HG03135 (cell line): ENCODE data around the gene AXIN1.
A peak's percentile ranks its signal among the peaks of the same experiment; 100 is the strongest.
"Not testable (repeated sequence)": the region's sequence is repeated elsewhere in the genome, so short reads cannot be mapped to it uniquely, and the experiment has no call there.

ENCODE experiments used
- ATAC-seq: cut with Tn5 transposase; IDR thresholded peaks from one replicate; pipeline ENCODE4 v1.9.1; 2021; ENCODE audit warnings: mild to moderate bottlenecking, moderate library complexity; ENCODE audit not compliant: unreplicated experiment

Gene AXIN1

DNA sequence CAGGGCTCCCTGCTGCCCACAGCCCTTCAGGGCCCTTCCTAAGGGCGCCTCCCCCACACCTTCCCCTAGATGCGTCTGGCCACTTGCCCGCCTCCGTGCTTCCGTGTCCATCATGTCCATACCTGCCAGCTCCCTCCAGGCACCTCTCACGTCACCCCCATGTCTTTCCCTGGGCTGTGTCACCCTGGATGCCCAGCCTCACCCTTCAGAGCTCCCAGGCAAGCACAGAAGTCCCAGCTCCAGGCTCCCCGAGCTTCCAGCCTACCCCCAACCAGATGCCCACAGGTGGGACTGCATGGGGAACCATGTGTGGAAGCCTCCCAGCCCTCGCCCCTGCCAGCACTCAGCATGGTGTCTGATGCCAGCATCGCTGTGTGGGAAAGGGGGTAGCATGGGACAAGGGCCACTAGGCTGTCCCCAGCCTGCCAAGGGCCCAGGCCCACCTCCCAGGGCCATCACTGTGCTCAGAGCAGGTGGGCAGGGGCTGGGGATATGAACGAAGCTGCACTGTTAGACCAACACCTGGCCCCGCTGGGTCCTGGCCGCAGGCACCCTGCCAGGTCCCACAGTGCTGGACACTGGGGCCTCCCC is 1.9 kb upstream of the AXIN1 start:
- ATAC-seq: no peak

DNA sequence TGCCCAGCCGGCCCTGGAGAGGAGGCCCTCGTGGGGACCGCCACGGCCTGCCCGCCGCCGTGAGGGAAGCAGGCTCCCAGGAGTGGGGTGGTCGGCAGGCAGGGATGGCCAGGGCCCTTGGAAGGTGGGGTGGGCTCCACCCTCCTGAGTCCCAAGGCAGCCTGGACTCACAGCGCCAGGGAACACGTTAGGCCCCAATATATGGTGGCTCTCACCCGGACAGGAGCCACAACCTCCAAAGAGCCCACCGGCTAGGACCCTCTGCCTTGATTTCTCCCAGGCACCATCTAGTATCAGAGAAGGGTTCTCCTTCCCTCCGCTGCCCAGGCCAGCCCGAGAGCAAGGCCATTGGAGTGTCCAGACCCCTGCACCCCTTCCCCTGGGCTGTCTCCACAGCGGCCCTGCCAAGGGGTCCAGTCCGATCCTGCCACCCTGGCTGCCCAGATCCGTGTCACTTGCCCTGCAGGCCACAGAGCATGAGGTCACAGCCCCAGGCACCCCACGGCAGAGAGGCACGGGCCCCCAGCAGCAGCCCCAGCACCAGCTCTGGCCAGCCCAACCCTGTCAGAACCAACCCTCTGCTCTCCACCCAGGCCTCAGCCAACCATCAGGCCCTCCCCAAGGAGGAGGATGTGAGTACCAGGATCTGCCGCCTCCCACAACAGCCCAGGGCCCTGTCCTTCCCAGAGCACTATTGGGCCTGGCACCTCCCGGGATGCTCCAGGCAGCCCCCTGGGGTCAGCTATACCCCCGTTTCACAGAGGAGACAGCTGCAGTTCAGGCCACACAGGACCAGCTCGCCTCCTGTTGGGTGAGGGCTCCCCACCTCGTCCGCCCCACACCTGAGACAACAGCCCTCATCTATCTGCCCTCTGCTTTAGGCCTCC is 1.1 kb upstream of the AXIN1 start:
- ATAC-seq: no peak

DNA sequence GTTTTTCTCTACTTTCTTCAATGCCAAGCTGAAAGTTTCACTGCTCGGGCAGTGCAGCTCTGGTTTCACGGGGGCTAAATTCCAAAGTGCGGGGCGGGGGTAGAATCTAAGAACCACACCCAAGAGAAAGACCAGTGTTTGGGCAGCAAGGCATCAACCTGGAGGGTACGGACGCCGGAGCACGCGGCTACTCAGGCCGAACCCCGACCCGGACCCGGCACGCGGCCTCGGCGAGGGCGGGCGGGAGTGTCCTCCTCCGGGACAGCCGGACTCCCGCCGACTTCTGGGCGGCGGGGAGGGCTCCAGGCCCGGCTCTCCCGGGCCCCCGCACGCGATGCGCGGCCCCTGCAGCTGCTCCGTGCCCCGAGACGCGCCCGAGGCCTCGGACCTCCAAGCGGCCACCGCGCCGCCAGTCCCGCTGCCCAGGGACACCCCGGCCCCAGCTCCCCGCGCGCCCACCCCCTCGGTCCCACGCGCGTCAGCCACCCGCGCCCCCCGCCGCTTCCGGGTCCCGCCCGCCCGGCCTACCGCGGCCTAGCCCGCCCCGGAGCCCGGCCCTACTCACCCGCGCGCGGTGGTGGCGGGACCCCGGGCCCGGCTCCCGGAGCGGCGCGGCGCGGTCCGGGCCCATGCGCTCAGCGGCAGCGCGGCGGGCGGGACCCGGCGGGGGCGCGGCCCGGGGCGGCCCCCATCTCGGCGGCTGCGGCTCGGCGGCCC is 561 bp downstream of the AXIN1 start:
- ATAC-seq: peak; percentile 17

DNA sequence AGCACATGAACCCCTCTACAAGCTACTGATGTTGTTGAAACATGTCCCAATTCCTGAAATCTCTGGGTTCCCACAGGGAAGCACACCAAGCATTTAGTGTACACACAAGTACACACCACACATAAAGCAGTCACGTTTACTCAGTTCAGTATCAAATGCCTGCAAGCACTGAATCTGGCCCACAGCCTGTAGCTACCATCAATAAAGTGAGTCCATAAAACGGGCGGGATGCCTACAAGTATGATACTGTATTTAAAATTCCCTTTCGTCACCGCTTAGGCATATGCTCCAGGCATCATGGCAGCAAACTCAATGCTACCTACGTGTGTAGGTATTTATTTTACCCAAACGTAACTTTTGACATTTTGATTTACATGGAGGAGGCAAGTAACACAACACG is 2.3 kb downstream of the AXIN1 start:
- no peak for ATAC-seq

DNA sequence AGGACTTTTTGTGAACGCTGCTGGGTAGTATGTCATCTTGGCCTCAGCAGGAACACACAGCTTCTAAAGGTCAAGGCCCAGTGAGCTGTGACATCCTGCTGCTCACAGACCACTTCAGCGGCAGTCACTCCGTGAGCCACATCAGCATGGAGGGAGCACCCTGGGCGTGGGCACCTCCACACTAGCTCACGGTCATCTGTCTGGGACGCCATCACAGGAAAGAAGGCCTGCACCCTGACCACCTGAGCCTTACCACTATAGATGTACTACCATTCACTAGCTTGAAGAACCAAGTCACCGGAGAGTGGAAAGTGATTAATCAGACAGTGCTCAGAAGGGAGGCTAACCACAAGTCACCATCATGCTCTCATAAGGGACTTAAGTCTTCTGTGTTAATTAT is 3.3 kb downstream of the AXIN1 start:
- no peak for ATAC-seq

DNA sequence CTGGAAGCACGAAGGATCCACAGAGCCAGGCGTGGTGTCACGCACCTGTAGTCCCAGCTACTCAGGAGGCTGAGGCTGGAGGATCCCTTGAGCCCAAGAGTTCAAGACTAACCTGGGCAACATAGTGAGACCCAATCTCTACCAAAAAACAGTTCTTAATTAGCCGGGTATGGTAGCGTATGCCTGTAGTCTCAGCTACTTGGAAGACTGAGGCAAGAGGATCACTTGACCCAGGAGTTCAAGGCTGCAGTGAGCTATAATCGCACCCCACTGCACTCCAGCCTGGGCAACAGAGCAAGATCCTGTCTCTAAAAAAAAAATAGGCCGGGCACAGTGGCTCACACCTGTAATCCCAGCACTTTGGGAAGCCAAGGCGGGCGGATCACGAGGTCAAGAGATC is 4.0 kb downstream of the AXIN1 start:
- not testable (repeated sequence) for ATAC-seq

DNA sequence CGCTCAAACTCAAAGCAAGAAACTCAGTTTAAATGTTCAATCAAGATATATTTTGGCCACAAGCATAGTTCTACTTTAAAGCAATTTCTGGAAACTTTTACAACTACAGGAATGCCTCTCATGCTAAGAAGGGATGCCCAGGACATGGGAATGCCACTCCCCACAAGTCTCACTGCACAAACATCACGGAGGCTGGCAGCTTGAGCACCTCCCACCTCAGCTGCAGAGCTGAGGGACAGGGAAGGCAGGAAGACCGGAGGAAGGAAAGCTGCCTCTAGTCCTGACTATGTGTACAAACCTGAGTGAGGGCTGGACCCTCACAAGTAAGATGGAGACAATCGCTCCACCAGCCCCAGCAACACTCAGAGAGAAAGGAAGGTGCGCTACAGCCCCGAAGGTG is 5.3 kb downstream of the AXIN1 start:
- ATAC-seq: no peak

DNA sequence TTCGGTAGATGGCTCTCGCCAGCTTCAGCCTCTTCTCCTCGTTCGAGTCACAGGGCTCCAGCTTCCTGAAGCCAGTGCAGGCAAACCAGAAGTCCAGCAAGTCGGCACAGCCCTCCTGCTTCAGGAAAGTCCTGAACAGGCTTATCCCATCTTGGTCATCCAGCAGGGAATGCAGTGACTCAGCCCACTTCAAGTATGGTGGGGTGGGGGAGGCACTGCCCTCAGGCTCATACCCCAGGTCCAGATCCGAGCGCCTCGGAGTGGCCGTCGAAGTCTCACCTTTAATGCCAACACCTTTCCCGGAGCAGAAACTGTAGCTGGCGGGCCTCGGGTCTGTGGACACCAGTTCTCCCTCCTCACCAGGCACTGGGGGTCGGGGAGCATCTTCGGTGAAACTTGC is 5.9 kb downstream of the AXIN1 start:
- ATAC-seq: no peak

DNA sequence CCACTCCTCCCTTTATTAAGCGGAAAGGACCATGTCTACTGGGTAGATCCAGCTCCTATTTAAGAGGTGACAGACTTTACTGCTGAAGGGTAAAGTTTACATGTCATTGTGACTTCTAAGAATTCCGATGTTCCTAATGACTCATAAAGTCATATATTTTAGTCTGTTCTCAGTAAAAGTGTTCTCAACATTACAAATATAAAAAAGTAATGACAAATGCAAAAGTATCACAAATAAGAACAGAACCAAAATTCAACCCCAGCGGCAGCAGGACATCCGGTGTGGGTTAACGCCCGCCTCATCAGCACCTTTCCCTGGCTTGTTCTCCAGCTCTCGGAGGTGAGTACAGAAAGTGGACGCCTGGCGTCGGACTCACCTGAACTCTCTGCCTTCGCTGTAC is 6.8 kb downstream of the AXIN1 start:
- ATAC-seq: no peak

DNA sequence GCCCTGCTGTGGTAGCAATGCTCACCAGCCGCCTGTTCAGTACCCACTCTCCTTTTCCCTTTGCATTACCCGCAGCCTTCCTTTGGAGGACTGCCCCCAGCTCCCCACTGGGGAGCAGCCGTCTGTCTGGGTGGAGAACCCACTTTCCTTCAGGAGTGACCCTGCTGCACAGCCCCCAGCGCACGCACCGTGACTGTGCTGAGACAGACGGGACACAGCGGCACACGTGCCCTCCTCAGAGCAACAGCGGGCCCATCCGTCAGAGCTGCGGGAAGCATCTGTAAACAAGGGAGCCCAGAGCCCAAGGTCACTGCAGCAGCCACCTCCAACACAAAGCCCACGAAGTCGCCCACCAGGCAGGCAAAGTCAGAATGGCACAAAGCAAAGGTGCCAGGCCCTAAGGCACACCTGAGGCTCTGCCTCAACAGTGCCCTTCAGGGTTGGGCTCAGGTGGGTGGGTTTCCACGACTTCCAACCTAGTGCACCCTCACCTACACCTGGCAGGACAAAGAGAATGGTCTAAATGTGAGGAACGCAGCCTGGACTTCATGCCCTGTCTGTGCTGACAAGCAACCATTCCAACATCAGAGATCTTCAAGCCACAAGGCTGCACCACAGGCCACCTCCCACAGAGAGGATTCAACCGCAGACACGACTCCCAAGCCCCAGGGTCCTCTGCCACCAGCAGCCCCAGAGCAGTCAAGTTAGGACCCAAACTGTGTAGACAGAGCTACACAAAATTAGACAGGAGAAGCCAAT is 9.9 kb downstream of the AXIN1 start:
- ATAC-seq: no peak

DNA sequence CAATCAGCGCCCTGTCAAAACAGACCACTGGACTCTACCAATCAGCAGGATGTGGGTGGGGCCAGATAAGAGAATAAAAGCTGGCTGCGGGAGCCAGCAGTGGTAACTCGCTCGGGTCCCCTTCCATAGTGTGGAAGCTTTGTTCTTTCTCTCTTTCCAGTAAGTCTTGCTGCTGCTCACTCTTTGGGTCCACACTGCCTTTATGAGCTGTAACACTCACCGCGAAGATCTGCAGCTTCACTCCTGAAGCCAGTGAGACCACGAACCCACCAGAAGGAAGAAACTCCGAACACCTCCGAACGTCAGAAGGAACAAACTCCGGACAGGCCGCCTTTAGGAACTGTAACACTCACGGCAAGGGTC is 10.6 kb downstream of the AXIN1 start:
- not testable (repeated sequence) for ATAC-seq

DNA sequence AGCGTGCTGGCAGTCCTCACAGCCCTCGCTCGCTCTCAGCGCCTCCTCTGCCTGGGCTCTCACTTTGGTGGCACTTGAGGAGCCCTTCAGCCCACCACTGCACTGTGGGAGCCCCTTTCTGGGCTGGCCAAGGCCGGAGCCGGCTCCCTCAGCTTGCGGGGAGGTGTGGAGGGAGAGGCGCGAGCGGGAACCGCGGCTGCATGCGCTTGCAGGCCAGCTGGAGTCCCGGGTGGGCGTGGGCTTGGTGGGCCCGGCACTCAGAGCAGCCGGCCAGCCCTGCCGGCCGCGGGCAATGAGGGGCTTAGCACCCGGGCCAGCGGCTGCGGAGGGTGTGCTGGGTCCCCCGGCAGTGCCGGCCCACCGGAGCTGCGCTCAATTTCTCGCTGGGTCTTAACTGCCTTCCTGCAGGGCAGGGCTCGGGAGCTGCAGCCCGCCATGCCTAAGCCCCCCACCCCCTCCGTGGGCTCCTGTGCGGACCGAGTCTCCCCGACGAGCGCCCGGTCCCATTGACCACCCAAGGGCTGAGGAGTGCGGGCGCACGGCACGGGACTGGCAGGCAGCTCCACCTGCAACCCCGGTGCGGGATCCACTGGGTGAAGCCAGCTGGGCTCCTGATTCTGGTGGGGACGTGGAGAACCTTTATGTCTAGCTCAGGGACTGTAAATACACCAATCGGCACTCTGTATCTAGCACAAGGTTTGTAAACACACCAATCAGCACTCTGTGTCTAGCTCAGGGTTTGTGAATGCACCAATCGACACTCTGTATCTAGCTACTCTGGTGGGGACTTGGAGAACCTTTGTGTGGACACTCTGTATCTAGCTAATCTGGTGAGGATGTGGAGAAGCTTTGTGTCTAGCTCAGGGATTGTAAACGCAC is 11.2 kb downstream of the AXIN1 start:
- ATAC-seq: not testable (repeated sequence)

DNA sequence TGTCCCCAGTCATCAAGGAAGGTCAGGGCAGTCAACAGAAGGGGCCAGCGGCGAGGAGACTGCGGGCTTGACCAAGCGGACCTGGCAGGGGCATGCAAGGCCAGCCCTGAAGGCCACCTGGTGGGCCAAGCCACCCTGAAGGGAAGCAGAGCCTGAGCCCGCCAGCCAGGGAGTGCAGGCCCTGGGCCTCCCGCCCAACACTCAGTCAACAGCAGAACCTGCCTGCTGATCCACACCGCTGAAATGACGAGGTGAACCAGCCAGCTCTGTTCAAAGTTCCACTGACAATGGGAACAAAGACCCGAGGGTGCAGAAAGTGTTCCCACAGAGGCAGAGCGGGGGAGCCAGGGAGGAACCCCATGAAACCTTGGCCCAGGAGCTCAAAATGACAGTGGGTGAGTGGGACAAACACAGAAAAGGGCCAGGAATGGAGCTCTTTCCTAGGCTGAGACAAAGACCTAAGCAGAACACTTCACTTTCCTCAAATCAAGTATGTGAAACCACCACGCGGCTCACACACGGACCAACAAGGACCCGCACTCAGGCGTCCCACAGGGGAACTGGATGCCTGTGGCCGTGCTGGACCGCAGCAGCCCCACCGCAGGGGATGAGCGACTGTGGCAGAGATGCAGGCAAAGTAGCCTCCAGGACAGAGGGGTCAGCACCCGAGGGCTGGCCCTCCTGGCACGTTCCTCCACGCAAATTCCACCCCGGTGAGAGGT is 12.0 kb downstream of the AXIN1 start:
- no peak for ATAC-seq

DNA sequence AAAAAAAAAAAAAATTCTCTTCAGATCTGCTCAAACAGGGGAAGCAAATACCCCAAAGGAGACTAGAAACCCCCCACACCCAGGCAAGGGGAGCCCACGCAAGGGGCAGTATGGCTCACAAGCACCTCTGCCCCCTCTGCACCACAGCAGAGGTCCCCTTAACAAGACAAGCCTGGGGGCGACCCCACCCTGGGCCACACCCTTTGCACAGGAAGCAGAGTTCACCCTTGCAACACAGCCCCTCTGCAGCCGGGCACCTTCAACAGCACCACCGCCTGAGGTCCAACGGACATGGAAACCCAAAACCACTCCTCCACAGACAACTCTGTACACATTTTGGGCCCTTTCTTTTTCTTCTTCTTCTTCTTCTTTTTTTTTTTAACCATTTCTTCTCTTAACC is 12.8 kb downstream of the AXIN1 start:
- ATAC-seq: no peak

DNA sequence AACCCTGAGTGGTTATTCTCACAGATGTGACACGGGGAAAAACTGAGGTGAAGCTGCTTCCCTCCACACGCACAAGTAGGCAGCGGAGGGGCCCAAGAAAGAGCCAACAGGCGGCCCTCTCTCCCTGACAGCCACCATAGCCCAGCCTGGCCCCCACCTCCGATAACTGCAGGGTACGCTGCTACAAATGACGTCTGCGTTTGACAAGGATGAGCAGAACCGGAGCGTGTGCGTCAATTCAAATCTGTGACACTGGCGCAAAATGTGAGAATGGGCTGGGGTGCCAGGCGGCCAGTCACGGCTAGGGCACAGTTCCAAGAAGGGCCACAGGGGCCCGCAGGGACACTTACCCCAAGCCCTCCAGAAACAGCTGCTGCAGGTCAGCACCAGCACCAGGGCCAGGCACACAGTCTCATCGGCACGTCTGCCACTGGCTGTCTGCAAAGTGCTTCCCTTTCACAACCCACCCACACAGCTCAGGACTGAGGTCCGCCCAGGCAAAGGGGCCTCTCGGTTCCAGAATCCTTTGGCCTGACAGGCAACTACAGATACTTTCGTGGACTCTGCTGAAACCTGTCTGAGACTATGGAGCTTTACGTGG is 14.4 kb downstream of the AXIN1 start:
- no peak for ATAC-seq

DNA sequence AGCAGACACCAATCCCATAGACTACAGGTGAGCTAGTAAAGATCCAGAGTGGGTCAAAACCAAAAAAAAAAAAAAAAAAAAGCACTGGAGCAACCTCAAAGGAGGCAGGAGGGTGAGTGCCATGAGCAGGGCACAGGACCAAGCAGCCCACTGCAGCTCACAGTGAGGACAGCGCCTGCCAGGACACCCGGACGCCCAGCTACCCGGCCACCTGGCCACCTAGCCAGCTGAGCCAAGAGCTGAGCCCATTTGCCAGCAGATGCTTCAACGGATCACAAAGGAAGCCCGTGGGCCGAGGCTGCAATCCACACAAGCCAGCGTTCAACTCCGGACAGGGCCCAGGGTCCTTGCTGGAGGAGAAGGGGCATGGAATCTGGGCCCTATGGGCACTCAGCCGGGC is 15.1 kb downstream of the AXIN1 start:
- no peak for ATAC-seq

DNA sequence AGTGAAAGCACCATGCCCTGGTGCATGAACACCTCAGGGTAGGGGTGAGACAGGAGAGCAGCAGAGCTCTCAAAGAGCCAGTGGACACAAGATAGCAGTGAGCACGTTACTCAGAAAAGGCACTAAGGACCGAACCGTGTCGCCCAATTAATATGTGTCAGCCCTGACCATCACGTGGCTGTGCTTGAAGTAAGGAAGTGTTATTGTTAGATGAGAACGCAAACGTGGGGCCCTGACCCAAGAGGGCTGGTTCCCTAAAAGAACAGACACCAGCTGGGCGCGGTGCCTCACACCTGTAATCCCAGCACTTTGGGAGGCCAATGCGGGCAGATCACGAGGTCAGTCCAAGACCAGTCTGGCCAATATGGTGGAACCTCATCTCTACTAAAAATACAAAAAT is 16.3 kb downstream of the AXIN1 start:
- ATAC-seq: no peak

DNA sequence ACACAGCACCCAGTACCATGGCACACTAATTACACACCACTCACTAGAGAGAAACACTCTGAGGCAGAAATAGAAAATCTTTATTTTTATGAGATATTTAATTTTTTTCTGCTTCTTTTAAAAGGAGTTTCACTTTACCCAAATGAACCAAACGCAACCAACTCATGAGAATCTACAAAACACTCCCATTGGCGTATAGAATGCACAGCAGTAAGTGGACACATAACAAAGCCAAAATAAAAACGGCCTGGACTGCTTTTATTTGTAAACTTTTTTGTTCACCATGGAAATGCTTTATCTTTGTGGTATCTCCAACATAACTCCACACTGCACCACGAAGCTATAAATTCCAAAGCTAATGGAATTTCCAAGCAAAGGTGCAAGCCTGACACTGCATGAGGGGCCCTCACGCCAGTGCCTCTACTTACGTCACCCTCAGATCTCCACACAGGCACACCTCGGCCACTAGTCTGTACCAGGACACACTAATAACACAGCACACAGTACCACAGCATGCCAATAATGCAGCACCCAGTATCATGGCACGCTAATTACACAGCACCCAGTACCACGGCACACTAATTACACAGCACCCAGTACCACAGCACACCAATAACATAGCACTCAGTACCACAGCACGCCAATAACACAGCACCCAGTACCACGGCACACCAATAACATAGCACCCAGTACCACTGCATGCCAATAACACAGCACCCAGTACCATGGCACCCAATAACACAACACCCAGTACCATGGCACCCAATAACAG is 17.5 kb downstream of the AXIN1 start:
- not testable (repeated sequence) for ATAC-seq
